A673 (cell line): ENCODE results near the gene SELENOW. TPM values are rescaled to one million over a fixed set of nuclear protein-coding genes. Genes with fewer than 3 reads are reported as not detected.

ENCODE experiments used
- BruUV-seq: library from RNA; stranded (reverse); fragments of 400-500 nt; replicated peaks from 2 replicates; lab custom pipeline; 2021; lab: Mats Ljungman, UMichigan
- CTCF ChIA-PET: fragments of 300-600 bp; sonication (Branson Sonifier 250); formaldehyde crosslinking; loops from one replicate; lab custom pipeline; 2022; ENCODE audit warnings: antibody characterized with exemption; lab: Charles Lee
- POLR2A ChIA-PET: fragments of 300-600 bp; sonication (Branson Sonifier 250); formaldehyde crosslinking; loops from one replicate; lab custom pipeline; 2022; ENCODE audit warnings: antibody characterized with exemption; ENCODE audit not compliant: low non-redundant PET; lab: Charles Lee
- DNase-seq: peaks from one replicate; pipeline ENCODE4 v3.0.0-alpha.2; 2015; ENCODE audit warnings: low spot score
- H3K27ac ChIP-seq: fragments of 200-600 bp; sonication (generic); 2 replicates; pipeline ENCODE4 v1.5.1; 2016; ENCODE audit warnings: mixed run types, low read depth, mild to moderate bottlenecking, mixed read lengths, antibody characterized with exemption, low read length; ENCODE audit not compliant: poor library complexity, severe bottlenecking
- H3K27me3 ChIP-seq: fragments of 200-600 bp; sonication (generic); replicated peaks from 2 replicates; pipeline ENCODE4 v1.6.1; 2017; ENCODE audit warnings: mixed run types, low read depth, mild to moderate bottlenecking, mixed read lengths, antibody characterized with exemption, low read length; ENCODE audit not compliant: insufficient read depth, poor library complexity
- H3K36me3 ChIP-seq: fragments of 200-600 bp; sonication (generic); 2 replicates; pipeline ENCODE4 v1.6.1; 2016; ENCODE audit warnings: mixed run types, mild to moderate bottlenecking, mixed read lengths, antibody characterized with exemption, low read length; ENCODE audit not compliant: insufficient read depth, poor library complexity, severe bottlenecking
- H3K4me1 ChIP-seq: fragments of 200-600 bp; sonication (generic); 2 replicates; pipeline ENCODE4 v1.6.1; 2017; ENCODE audit warnings: mixed run types, mild to moderate bottlenecking, mixed read lengths, antibody characterized with exemption, low read length; ENCODE audit not compliant: insufficient read depth, poor library complexity, severe bottlenecking
- H3K4me3 ChIP-seq: fragments of 200-600 bp; sonication (generic); 2 replicates; pipeline ENCODE4 v1.5.1; 2016; ENCODE audit warnings: low read depth, mixed run types, mild to moderate bottlenecking, mixed read lengths, low read length; ENCODE audit not compliant: poor library complexity, severe bottlenecking
- H3K9me3 ChIP-seq: fragments of 200-600 bp; sonication (generic); 2 replicates; pipeline ENCODE4 v1.6.1; 2016; ENCODE audit warnings: mixed run types, low read depth, mild to moderate bottlenecking, mixed read lengths, antibody characterized with exemption, low read length; ENCODE audit not compliant: poor library complexity, severe bottlenecking
- EZH2 ChIP-seq: fragments of 200-600 bp; sonication (generic); IDR thresholded peaks from 2 replicates; pipeline ENCODE4 v1.6.1; 2017; ENCODE audit warnings: borderline replicate concordance, low read depth, mild to moderate bottlenecking, mixed read lengths, antibody characterized with exemption, low read length; ENCODE audit not compliant: poor library complexity, severe bottlenecking
- intact Hi-C: fragments of 100-400 bp; cut with micrococcal nuclease; formaldehyde crosslinking; loops from one replicate; pipeline ENCODE4 v1.10.0; 2022; ENCODE audit not compliant: unreplicated experiment
- total RNA-seq: library from RNA; stranded (reverse); gene quantifications from 2 replicates; pipeline ENCODE4 v1.2.3, GENCODE V29; 2021
- TF ChIP-seq, protein P1 (sequence below): fragments of 300-800, 200-600 bp; sonication (generic); conservative IDR thresholded peaks from 2 replicates; pipeline ENCODE4 v1.5.1; 2017; ENCODE audit warnings: low read depth, mild to moderate bottlenecking, antibody characterized with exemption, low read length, moderate library complexity, mixed read lengths

SELENOW gene
- total RNA-seq, 1 experiment from 2014 or later = 107 TPM

DNA sequence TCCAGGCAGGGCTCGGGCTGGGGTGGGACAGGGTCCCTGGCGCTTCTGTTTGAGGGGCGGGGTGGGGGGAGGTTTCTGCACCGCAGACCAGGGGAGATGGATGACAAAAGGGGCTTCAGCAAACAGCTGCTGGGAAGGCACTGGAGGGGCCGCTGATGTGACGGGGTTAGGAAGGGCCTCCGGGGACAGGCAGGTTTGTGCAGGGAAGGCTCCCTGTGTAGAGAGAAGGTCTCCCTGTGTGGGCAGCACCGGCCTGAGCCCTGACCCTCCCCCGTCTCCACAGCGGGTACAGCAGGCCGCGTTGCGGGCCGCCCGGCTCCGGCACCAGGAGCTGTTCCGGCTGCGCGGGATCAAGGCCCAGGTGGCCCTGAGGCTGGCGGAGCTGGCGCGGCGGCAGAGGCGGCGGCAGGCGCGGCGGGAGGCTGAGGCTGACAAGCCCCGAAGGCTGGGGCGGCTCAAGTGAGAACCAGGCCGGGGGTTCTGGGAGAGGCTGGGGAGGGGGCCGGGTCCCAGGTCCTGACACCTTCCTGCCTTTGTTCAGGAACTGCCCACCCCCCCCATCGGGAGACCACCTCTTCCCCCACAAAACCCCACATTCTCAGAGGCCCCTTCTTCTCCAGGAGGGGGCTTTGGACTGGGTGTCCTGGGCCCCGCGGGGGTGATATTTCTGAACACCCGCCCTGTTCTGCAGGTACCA, 23.3 kb upstream of the SELENOW start:
- CTCF ChIA-PET = no interaction called here
- Histone ChIP-seq H3K36me3 (peaks cover 69% of the 10 kb centered on the region), H3K27ac (no peak overlapping the region), H3K27me3 (no peaks in the 10 kb centered on the region), H3K9me3 (no peaks in the 10 kb centered on the region), H3K4me1 (no peaks in the 10 kb centered on the region), H3K4me3 (no peak overlapping the region)
- TF ChIP-seq, protein P1, sequence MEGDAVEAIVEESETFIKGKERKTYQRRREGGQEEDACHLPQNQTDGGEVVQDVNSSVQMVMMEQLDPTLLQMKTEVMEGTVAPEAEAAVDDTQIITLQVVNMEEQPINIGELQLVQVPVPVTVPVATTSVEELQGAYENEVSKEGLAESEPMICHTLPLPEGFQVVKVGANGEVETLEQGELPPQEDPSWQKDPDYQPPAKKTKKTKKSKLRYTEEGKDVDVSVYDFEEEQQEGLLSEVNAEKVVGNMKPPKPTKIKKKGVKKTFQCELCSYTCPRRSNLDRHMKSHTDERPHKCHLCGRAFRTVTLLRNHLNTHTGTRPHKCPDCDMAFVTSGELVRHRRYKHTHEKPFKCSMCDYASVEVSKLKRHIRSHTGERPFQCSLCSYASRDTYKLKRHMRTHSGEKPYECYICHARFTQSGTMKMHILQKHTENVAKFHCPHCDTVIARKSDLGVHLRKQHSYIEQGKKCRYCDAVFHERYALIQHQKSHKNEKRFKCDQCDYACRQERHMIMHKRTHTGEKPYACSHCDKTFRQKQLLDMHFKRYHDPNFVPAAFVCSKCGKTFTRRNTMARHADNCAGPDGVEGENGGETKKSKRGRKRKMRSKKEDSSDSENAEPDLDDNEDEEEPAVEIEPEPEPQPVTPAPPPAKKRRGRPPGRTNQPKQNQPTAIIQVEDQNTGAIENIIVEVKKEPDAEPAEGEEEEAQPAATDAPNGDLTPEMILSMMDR = no peak
- no peak for TF ChIP-seq EZH2
- intact Hi-C loops = no loop called here
- POLR2A ChIA-PET = no interaction called here
- no peak for DNase-seq
- BruUV-seq = no TSS peak

DNA sequence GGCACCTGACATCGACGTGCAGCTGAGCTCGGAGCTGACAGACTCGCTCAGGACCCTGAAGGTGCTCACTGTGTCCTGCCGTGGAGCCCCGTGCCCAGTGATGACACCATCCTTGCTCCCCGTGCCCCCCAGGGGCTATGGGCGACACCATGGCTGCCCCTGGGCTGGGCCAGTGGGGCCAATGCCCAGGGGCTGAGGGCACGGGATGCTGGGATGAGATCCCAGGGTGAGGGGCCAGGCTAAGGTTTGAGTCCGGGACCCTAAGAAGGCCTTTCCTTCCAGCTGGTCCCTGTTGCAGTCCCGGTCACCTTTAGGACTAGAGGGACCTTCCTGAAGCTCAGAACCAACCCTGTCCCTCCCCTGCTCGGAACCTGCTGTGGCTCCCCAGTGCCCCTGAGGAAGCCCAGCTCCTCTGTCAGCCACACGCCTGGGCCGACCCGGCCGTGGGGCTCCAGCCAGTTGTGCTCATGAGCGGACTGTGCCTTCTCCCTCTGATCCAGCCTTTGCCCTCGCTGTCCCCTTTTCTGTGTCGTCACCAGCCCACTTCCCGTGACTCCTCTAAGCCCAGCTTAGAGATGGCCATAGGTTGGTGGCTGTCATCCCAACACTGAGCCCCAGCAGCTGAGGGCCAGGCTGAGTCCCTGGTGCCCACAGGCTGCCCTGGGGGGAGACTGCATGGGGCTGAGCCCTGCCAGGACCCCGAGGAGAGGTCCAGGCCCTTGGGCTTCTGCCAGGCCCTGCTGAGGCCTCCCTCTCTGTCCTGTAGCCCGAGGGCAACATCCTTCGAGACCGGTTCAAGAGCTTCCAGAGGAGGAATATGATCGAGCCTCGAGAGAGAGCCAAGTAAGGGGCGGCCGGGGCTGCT, 22.5 kb upstream of the SELENOW start:
- H3K36me3 ChIP-seq = peaks cover 61% of the 10 kb centered on the region

DNA sequence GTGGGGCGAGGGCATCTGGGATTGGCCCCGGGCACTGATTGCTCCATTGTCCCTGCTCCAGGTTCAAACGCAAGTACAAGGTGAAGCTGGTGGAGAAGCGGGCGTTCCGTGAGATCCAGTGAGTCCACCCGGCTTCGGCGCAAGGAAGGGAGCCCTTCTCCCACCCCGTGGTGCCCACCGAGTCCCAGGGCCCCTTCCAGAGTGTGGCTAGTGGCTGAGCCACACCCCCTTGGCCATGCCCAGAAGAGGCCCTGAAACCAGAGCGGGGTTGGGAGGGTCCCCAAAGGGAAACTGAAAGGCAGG, 21.9 kb upstream of the SELENOW start:
- BruUV-seq = no TSS peak
- intact Hi-C loops = no loop called here
- Histone ChIP-seq H3K27me3 (no peaks in the 10 kb centered on the region), H3K36me3 (peaks cover 55% of the 10 kb centered on the region), H3K4me3 (no peak overlapping the region), H3K27ac (no peak overlapping the region), H3K4me1 (no peaks in the 10 kb centered on the region), H3K9me3 (no peaks in the 10 kb centered on the region)
- no peak for DNase-seq
- TF ChIP-seq, protein P1 = no peak
- no peak for TF ChIP-seq EZH2
- ChIA-PET POLR2A (interaction anchor here (0.6 kb wide), 1 partner anchor 601 kb away, joined by 23 read pairs; no protein-coding TSS in a partner anchor), CTCF (no interaction called here)

More for the DNA sequence above, 22.5 kb upstream of the SELENOW start:
- H3K4me3 ChIP-seq = no peak overlapping the region
- POLR2A ChIA-PET = interaction anchor here (0.6 kb wide), 1 partner anchor 601 kb away, joined by 23 read pairs; no protein-coding TSS in a partner anchor
- no peaks in the 10 kb centered on the region for H3K27me3 ChIP-seq
- H3K27ac ChIP-seq = no peak overlapping the region
- intact Hi-C loops = no loop called here
- CTCF ChIA-PET = interaction anchor here (0.5 kb wide), 1 partner anchor 103 kb away, joined by 11 read pairs; no protein-coding TSS in a partner anchor
- DNase-seq = no peak
- H3K4me1 ChIP-seq = no peaks in the 10 kb centered on the region
- BruUV-seq = no TSS peak
- no peak for TF ChIP-seq EZH2
- TF ChIP-seq, protein P1 = no peak
- H3K9me3 ChIP-seq = no peaks in the 10 kb centered on the region
